ENCODE measurements around the gene NIF3L1. TPM values are rescaled to one million over a fixed set of nuclear protein-coding genes. Genes with fewer than 3 reads are reported as not detected.

NIF3L1 gene
- total RNA-seq, 1 donor from 2014 or later: 22.6 TPM

DNA sequence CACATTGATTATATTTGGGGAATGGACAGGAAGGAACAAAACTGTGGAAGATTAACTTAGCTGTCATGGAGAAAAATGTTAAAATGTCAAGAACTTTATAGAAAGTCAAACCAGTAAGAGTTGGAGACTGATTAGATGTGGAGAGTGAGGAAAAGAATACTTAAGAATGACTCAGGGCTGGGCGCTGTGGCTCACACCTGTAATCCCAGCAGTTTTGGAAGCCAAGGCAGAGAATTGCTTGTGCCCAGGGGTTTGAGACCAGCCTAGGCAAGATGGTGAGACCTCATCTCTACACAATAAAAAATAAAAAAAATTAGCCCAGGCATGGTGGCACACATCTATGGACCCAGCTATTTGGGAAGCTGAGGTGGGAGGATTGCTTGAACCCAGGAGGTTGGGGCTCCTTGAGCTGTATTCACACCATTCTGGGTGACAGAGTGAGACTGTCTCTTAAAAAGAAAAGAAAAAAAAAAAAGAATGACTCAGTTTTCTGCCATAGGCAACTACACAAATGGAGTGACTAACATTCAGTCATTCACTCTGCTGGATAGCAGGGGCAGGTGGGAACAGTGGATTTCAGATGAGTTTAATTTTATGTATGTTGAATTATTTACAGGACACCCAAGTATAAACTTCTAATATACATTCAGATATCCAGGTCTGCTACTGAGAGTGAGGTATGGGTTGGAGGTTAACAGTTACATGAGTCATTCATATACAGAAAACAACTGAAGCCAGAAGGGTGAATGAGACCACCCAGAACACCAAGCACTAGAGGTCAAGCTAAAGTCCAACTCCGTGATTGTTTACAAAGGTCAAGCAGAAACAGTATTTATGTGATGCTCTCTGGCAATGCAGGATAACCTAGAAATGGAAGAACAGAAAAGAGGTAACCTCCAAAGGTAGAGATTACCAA is 40.4 kb downstream of the NIF3L1 start:
- DNase-seq (ENCODE audit: extremely low spot score, unreplicated experiment): no peak
- H3K27me3 Mint-ChIP-seq (ENCODE audit: unreplicated experiment): no peaks in the 10 kb centered on the region
- TF ChIP-seq, protein P1, sequence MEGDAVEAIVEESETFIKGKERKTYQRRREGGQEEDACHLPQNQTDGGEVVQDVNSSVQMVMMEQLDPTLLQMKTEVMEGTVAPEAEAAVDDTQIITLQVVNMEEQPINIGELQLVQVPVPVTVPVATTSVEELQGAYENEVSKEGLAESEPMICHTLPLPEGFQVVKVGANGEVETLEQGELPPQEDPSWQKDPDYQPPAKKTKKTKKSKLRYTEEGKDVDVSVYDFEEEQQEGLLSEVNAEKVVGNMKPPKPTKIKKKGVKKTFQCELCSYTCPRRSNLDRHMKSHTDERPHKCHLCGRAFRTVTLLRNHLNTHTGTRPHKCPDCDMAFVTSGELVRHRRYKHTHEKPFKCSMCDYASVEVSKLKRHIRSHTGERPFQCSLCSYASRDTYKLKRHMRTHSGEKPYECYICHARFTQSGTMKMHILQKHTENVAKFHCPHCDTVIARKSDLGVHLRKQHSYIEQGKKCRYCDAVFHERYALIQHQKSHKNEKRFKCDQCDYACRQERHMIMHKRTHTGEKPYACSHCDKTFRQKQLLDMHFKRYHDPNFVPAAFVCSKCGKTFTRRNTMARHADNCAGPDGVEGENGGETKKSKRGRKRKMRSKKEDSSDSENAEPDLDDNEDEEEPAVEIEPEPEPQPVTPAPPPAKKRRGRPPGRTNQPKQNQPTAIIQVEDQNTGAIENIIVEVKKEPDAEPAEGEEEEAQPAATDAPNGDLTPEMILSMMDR (IDR thresholded peaks at IDR 0.05): no peak
- H3K9me3 Mint-ChIP-seq (ENCODE audit: unreplicated experiment): no peaks in the 10 kb centered on the region
- H3K27ac Mint-ChIP-seq (ENCODE audit: unreplicated experiment): peak overlapping the region; percentile 42
- peaks cover 25% of the 10 kb centered on the region for H3K36me3 Mint-ChIP-seq (ENCODE audit: unreplicated experiment)
- H3K4me3 Mint-ChIP-seq (ENCODE audit: unreplicated experiment): no peak overlapping the region
- H3K4me1 Mint-ChIP-seq (ENCODE audit: unreplicated experiment): peaks cover 11% of the 10 kb centered on the region

DNA sequence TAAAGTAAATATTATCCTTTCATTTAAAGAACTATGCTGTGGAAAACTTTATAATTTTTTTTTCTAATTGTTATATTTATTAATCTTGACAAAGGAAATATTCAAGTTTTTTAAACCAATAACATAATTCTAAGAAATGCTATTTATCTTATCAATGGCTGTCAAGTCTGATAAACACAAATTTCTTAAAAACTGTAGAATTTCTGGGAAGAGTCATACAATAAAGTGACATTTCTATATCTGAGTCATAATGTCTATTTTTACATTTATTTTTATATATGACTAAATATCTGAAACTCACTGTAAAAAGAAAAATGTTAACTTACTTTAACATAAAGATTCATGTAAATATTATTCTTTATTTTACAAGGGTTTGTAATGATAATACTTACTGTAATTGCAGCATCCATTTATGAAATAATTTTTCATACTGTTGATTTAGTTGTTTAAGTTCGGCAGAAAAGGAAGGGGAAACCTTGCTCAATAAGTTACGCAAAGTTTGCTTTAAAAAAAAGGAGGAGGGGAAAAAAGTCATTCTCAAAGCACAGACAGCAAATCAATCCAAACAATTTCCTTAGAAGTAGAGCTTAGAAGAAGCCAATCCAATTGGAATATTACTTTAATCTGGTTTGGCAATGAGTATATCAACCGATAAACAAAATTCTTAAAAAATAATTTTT is 41.9 kb downstream of the NIF3L1 start:
- H3K9me3 Mint-ChIP-seq (ENCODE audit: unreplicated experiment): no peaks in the 10 kb centered on the region
- DNase-seq (ENCODE audit: extremely low spot score, unreplicated experiment): no peak
- H3K27ac Mint-ChIP-seq (ENCODE audit: unreplicated experiment): peak overlapping the region; percentile 32
- no peak overlapping the region for H3K4me3 Mint-ChIP-seq (ENCODE audit: unreplicated experiment)
- peaks cover 30% of the 10 kb centered on the region for H3K36me3 Mint-ChIP-seq (ENCODE audit: unreplicated experiment)
- peaks cover 11% of the 10 kb centered on the region for H3K4me1 Mint-ChIP-seq (ENCODE audit: unreplicated experiment)
- TF ChIP-seq, protein P1 (IDR thresholded peaks at IDR 0.05): no peak
- no peaks in the 10 kb centered on the region for H3K27me3 Mint-ChIP-seq (ENCODE audit: unreplicated experiment)

DNA sequence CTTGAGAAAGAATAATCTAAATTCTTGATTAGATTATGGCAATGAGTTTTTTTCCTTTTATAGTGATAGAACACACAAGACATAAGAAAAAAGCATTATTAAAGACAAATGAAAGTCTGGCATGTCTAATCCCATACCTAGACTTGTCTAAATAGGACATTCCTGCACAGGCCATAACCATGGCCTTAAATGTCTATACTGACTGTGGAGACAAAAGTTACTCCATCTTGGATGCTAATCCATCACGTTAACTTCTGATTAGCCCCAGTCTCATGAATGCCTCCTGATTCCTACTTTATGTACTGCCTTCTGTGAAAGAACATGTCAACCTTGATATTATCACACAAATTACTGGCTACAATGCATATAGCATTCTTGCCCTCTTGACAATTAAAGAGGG is 50.7 kb downstream of the NIF3L1 start:
- DNase-seq (ENCODE audit: extremely low spot score, unreplicated experiment): no peak
- H3K4me1 Mint-ChIP-seq (ENCODE audit: unreplicated experiment): peaks cover 6% of the 10 kb centered on the region
- H3K27ac Mint-ChIP-seq (ENCODE audit: unreplicated experiment): no peak overlapping the region
- no peaks in the 10 kb centered on the region for H3K9me3 Mint-ChIP-seq (ENCODE audit: unreplicated experiment)
- no peaks in the 10 kb centered on the region for H3K27me3 Mint-ChIP-seq (ENCODE audit: unreplicated experiment)
- TF ChIP-seq, protein P1 (IDR thresholded peaks at IDR 0.05): no peak
- peaks cover 30% of the 10 kb centered on the region for H3K36me3 Mint-ChIP-seq (ENCODE audit: unreplicated experiment)
- H3K4me3 Mint-ChIP-seq (ENCODE audit: unreplicated experiment): no peak overlapping the region

DNA sequence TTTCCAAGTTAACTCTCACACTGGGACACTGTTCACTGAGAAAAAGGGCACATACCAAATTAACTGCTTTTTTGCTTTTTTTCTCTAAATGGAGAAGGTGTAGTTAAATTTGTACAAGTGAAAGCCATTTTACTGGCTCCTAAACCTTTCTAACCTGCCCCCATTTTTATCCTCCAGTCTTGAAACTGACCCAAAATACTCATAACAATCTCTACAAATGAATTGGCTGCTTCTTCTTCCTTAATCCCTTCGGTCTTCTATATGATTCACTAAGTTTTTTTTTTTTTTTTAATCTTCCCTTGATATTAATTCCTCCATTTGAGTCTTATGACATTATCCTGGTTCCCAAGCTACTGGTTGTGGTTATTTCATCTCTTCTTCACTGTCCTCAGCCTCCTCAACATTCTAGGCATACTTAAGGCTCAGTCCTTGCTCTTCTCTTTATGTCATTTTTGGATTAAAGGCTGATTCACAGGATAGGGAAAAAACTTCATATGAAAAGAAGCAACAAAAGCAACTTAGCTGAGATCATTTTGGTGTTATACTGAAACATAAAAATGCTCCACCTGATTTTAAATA is 54.4 kb downstream of the NIF3L1 start:
- H3K4me3 Mint-ChIP-seq (ENCODE audit: unreplicated experiment): no peak overlapping the region
- no peak for DNase-seq (ENCODE audit: extremely low spot score, unreplicated experiment)
- H3K27ac Mint-ChIP-seq (ENCODE audit: unreplicated experiment): peak overlapping the region; percentile 89
- no peaks in the 10 kb centered on the region for H3K9me3 Mint-ChIP-seq (ENCODE audit: unreplicated experiment)
- TF ChIP-seq, protein P1 (IDR thresholded peaks at IDR 0.05): no peak
- H3K36me3 Mint-ChIP-seq (ENCODE audit: unreplicated experiment): peaks cover 29% of the 10 kb centered on the region
- H3K4me1 Mint-ChIP-seq (ENCODE audit: unreplicated experiment): peaks cover 13% of the 10 kb centered on the region
- no peaks in the 10 kb centered on the region for H3K27me3 Mint-ChIP-seq (ENCODE audit: unreplicated experiment)

Measured in osteocyte (in vitro differentiated cells).